Neural progenitor cell (in vitro differentiated cells): ENCODE measurements around the gene GFRA4. TPM values are rescaled to one million over a fixed set of nuclear protein-coding genes. Genes with fewer than 3 reads are reported as not detected.

ENCODE experiments used
- DNase-seq: peaks from one replicate; pipeline ENCODE4 v3.0.0-alpha.2; 2016; ENCODE audit warnings: low spot score
- H2AFZ ChIP-seq: fragments of 200-600 bp; sonication (generic); replicated peaks from 2 replicates; pipeline ENCODE4 v1.6.1; 2016; ENCODE audit warnings: antibody characterized with exemption
- H3F3A ChIP-seq: fragments of 200-600 bp; sonication (generic); 2 replicates; pipeline ENCODE4 v1.6.1; 2016; ENCODE audit warnings: antibody characterized with exemption, low read depth
- H3K27ac ChIP-seq: fragments of 200-600 bp; sonication (generic); 2 replicates; pipeline ENCODE4 v1.5.1; 2016; ENCODE audit warnings: mild to moderate bottlenecking
- H3K27me3 ChIP-seq: fragments of 200-600 bp; sonication (generic); 2 replicates; pipeline ENCODE4 v1.6.1; 2016; ENCODE audit warnings: mild to moderate bottlenecking, moderate library complexity
- H3K36me3 ChIP-seq: fragments of 200-600 bp; sonication (generic); 2 replicates; pipeline ENCODE4 v1.5.1; 2016
- H3K4me1 ChIP-seq: fragments of 200-600 bp; sonication (generic); 2 replicates; pipeline ENCODE4 v1.6.1; 2016; ENCODE audit warnings: mixed run types
- H3K4me2 ChIP-seq: fragments of 200-600 bp; sonication (generic); 2 replicates; pipeline ENCODE4 v1.6.1; 2016
- H3K4me3 ChIP-seq: fragments of 200-600 bp; sonication (generic); 2 replicates; pipeline ENCODE4 v1.5.1; 2016
- H3K79me2 ChIP-seq: fragments of 200-600 bp; sonication (generic); 2 replicates; pipeline ENCODE4 v1.6.1; 2016; ENCODE audit warnings: low read depth
- H3K9ac ChIP-seq: fragments of 200-600 bp; sonication (generic); 2 replicates; pipeline ENCODE4 v1.6.1; 2016
- H3K9me3 ChIP-seq: fragments of 200-600 bp; sonication (generic); 2 replicates; pipeline ENCODE4 v1.5.1; 2016; ENCODE audit warnings: low read depth
- H4K20me1 ChIP-seq: fragments of 200-600 bp; sonication (generic); 2 replicates; pipeline ENCODE4 v1.6.1; 2016; ENCODE audit warnings: low read depth
- H3K27ac Mint-ChIP-seq: 3 replicates; pipeline ENCODE4 v1.8.0; 2021; ENCODE audit warnings: mixed read lengths
- H3K27me3 Mint-ChIP-seq: 2 replicates; pipeline ENCODE4 v1.8.0; 2022; ENCODE audit warnings: low read depth, mild to moderate bottlenecking, inconsistent platforms, moderate library complexity, mixed read lengths; ENCODE audit not compliant: insufficient read depth
- H3K36me3 Mint-ChIP-seq: 3 replicates; pipeline ENCODE4 v1.8.0; 2021; ENCODE audit warnings: mixed read lengths
- H3K4me1 Mint-ChIP-seq: 3 replicates; pipeline ENCODE4 v1.8.0; 2021; ENCODE audit warnings: mixed read lengths
- H3K4me3 Mint-ChIP-seq: 3 replicates; pipeline ENCODE4 v1.8.0; 2021; ENCODE audit warnings: mild to moderate bottlenecking, moderate library complexity, mixed read lengths
- H3K9me3 Mint-ChIP-seq: 3 replicates; pipeline ENCODE4 v1.8.0; 2020; ENCODE audit warnings: mixed read lengths
- EZH2 ChIP-seq: fragments of 200-600 bp; sonication (generic); IDR thresholded peaks from 2 replicates; pipeline ENCODE4 v1.6.1; 2017; ENCODE audit warnings: antibody characterized with exemption, mild to moderate bottlenecking, moderate library complexity
- EZH2phosphoT487 ChIP-seq: fragments of 200-600 bp; sonication (generic); IDR thresholded peaks from 2 replicates; pipeline ENCODE4 v1.6.1; 2017; ENCODE audit warnings: antibody characterized with exemption
- total RNA-seq: library from RNA; depleted of rRNA; stranded (reverse); fragments of >200 nt; gene quantifications from 2 replicates; pipeline ENCODE4 v1.2.3, GENCODE V29; 2015; ENCODE audit warnings: low replicate concordance
- TF ChIP-seq, protein P1 (sequence below): fragments of 200-600 bp; sonication (generic); IDR thresholded peaks from 2 replicates; pipeline ENCODE4 v1.5.1; 2017; ENCODE audit warnings: antibody characterized with exemption, mild to moderate bottlenecking

Gene GFRA4
- total RNA-seq, 1 donor from 2014 or later: not detected

DNA sequence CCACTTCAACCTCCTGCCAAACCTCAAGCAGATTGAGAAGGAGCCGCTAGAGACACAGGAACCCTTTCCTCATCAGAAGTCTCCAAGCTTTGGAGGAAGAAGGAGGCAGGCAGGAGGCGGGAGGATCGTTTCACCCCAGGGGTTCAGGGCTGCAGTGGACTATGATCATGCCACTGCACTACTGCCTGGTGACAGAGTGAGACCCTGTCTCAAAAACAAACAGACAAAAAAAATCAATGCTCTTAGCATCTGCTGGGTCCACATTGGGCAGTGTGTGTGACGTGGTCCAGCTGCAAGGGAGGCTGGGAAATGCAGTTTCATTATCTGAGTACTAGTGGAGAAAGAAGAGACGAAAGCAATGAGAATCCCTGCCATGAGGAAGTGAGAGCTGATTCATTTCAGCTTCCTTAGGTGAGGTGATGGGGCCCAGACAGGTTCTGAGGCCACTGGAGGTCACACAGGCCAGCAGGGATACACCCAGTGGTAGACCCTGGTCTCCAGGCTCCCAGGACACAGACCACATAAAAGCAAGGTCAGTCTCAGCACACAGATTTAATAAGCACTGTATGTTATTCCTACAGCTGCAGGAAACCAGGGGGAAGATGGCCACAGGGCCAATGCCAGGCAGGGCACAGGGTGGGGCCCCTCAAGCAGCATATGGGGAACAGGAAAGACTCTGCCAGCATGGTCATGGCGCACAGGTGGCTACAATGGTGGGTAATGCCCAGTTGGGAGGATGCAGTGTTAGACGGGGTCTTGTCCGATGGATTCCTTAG lies 4.3 kb downstream of the GFRA4 start:
- H3K27ac Mint-ChIP-seq: no peak overlapping the region
- Histone ChIP-seq H3K9me3 (no peaks in the 10 kb centered on the region), H3K4me3 (no peak overlapping the region)

DNA sequence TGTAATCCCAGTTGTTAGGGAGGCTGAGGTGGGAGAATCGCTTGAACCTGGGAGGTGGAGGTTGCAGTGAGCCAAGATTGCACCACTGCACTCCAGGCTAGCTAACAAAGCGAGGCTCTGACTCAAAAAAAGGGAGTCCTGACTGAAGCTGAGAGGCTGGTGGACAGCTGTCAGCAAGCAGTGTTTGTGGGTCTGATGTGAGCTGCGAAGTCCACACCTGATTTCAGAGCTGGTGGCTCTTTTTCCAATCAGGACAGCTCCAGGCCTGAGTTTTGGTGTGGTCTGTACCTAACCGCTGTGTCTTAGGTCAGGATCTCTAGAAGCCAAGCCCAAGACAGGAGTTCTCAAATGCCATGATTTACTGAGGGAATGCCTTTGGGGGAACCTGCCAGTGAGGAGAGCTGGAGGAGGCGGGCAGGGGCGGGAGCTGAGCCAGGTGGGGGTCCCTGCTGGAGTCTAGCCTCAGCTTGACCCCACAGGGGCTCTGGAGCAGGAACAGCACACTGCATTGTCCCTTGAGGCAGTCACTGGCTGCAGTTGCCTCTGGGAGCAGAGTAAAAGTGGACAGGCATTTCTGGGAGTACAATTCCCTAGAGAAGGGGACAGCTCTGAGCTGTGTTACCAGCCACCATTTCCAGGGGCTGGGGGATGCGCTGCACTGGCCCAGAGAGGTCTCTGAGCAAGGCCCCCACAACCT lies 5.0 kb downstream of the GFRA4 start:
- no peak for TF ChIP-seq EZH2phosphoT487
- TF ChIP-seq, protein P1, sequence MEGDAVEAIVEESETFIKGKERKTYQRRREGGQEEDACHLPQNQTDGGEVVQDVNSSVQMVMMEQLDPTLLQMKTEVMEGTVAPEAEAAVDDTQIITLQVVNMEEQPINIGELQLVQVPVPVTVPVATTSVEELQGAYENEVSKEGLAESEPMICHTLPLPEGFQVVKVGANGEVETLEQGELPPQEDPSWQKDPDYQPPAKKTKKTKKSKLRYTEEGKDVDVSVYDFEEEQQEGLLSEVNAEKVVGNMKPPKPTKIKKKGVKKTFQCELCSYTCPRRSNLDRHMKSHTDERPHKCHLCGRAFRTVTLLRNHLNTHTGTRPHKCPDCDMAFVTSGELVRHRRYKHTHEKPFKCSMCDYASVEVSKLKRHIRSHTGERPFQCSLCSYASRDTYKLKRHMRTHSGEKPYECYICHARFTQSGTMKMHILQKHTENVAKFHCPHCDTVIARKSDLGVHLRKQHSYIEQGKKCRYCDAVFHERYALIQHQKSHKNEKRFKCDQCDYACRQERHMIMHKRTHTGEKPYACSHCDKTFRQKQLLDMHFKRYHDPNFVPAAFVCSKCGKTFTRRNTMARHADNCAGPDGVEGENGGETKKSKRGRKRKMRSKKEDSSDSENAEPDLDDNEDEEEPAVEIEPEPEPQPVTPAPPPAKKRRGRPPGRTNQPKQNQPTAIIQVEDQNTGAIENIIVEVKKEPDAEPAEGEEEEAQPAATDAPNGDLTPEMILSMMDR: no peak
- DNase-seq: no peak
- no peaks in the 10 kb centered on the region for H3F3A ChIP-seq

More for the DNA sequence above, 4.3 kb downstream of the GFRA4 start:
- Mint-ChIP-seq H3K4me3 (no peak overlapping the region), H3K9me3 (peaks cover 6% of the 10 kb centered on the region), H3K27me3 (peaks cover 16% of the 10 kb centered on the region), H3K36me3 (no peaks in the 10 kb centered on the region), H3K4me1 (peaks cover 12% of the 10 kb centered on the region)
- no peak for DNase-seq
- Histone ChIP-seq H3K27ac (no peak overlapping the region), H4K20me1 (no peaks in the 10 kb centered on the region), H2AFZ (peak overlapping the region; percentile 85), H3F3A (no peaks in the 10 kb centered on the region), H3K4me1 (peaks cover 5% of the 10 kb centered on the region), H3K4me2 (no peak overlapping the region), H3K36me3 (no peaks in the 10 kb centered on the region), H3K79me2 (no peaks in the 10 kb centered on the region), H3K9ac (no peak overlapping the region), H3K27me3 (peaks cover 11% of the 10 kb centered on the region)
- no peak for TF ChIP-seq EZH2phosphoT487
- no peak for TF ChIP-seq EZH2
- TF ChIP-seq, protein P1: no peak

DNA sequence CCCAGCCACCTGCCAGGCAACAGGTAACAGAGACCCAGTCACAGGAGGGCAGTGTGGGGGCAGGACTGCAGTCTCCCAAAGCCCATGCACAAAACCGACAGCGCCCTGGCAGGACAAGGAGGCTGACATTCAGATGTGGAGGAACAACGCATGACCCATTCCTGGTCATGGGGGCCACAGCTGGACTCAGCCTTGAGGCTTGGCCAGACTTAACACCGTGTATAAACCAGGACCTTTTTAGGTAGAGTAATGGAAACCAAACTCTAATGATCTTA lies 8.1 kb downstream of the GFRA4 start:
- H3K4me1 ChIP-seq: peaks cover 5% of the 10 kb centered on the region
- TF ChIP-seq EZH2 (no peak), EZH2phosphoT487 (no peak)
- TF ChIP-seq, protein P1: no peak
- Mint-ChIP-seq H3K27me3 (peaks cover 10% of the 10 kb centered on the region), H3K4me1 (peaks cover 14% of the 10 kb centered on the region), H3K9me3 (peaks cover 4% of the 10 kb centered on the region), H3K27ac (no peak overlapping the region), H3K36me3 (peaks cover 2% of the 10 kb centered on the region), H3K4me3 (no peak overlapping the region)
- H3K27ac ChIP-seq: no peak overlapping the region
- H3F3A ChIP-seq: no peaks in the 10 kb centered on the region
- H3K27me3 ChIP-seq: no peaks in the 10 kb centered on the region
- H3K4me3 ChIP-seq: no peak overlapping the region
- H2AFZ ChIP-seq: no peak overlapping the region
- no peaks in the 10 kb centered on the region for H3K79me2 ChIP-seq
- DNase-seq: no peak
- H3K4me2 ChIP-seq: no peak overlapping the region
- no peak overlapping the region for H3K9ac ChIP-seq
- no peaks in the 10 kb centered on the region for H4K20me1 ChIP-seq
- H3K36me3 ChIP-seq: no peaks in the 10 kb centered on the region
- H3K9me3 ChIP-seq: no peaks in the 10 kb centered on the region

More for the DNA sequence above, 5.0 kb downstream of the GFRA4 start:
- Histone ChIP-seq H2AFZ (peak overlapping the region; percentile 85), H3K36me3 (no peaks in the 10 kb centered on the region), H4K20me1 (no peaks in the 10 kb centered on the region), H3K9me3 (no peaks in the 10 kb centered on the region), H3K4me3 (no peak overlapping the region), H3K4me2 (no peak overlapping the region), H3K27ac (no peak overlapping the region), H3K4me1 (peaks cover 5% of the 10 kb centered on the region), H3K9ac (no peak overlapping the region), H3K27me3 (peaks cover 11% of the 10 kb centered on the region), H3K79me2 (no peaks in the 10 kb centered on the region)
- Mint-ChIP-seq H3K4me1 (peaks cover 15% of the 10 kb centered on the region), H3K9me3 (peaks cover 8% of the 10 kb centered on the region), H3K27ac (no peak overlapping the region), H3K27me3 (peaks cover 16% of the 10 kb centered on the region), H3K36me3 (peaks cover 2% of the 10 kb centered on the region), H3K4me3 (no peak overlapping the region)
